HG03439 (cell line): ENCODE results near the gene DAAM1.

Experiments
- ATAC-seq: cut with Tn5 transposase; IDR thresholded peaks from one replicate; pipeline ENCODE4 v1.9.1; 2021; ENCODE audit warnings: mild to moderate bottlenecking, moderate library complexity; ENCODE audit not compliant: unreplicated experiment

Gene DAAM1

GRCh38 chr14:59253527-59253926 lies 65.1 kb downstream of the DAAM1 start:
- ATAC-seq = no peak

- no peak for ATAC-seq
Measured at GRCh38 chr14:59254146-59254910, 65.9 kb downstream of the DAAM1 start.

GRCh38 chr14:59254911-59255545 lies 66.6 kb downstream of the DAAM1 start:
- no peak for ATAC-seq

- no peak for ATAC-seq
Measured at GRCh38 chr14:59256331-59256730, 67.9 kb downstream of the DAAM1 start.

GRCh38 chr14:59261334-59261733 lies 72.9 kb downstream of the DAAM1 start:
- ATAC-seq = no peak

- ATAC-seq = no peak
Measured at GRCh38 chr14:59262717-59263454, 74.4 kb downstream of the DAAM1 start.

GRCh38 chr14:59265808-59266207 lies 77.3 kb downstream of the DAAM1 start:
- ATAC-seq = no peak

GRCh38 chr14:59267046-59267445 lies 78.6 kb downstream of the DAAM1 start:
- ATAC-seq = no peak

GRCh38 chr14:59268011-59268410 lies 79.5 kb downstream of the DAAM1 start:
- no peak for ATAC-seq

- no peak for ATAC-seq
Measured at GRCh38 chr14:59268858-59269257, 80.4 kb downstream of the DAAM1 start.

GRCh38 chr14:59269466-59269865 lies 81.0 kb downstream of the DAAM1 start:
- ATAC-seq = no peak

- no peak for ATAC-seq
Measured at GRCh38 chr14:59271256-59271655, 82.8 kb downstream of the DAAM1 start.

GRCh38 chr14:59271734-59272133 lies 83.3 kb downstream of the DAAM1 start:
- ATAC-seq = no peak

GRCh38 chr14:59272633-59273032 lies 84.2 kb downstream of the DAAM1 start:
- ATAC-seq = no peak

- ATAC-seq = no peak
Measured at GRCh38 chr14:59273737-59274136, 85.3 kb downstream of the DAAM1 start.

- ATAC-seq = peak; percentile 45
Measured at GRCh38 chr14:59274991-59275391, 86.5 kb downstream of the DAAM1 start.

- peak; percentile 84 for ATAC-seq
Measured at GRCh38 chr14:59275668-59276067, 87.2 kb downstream of the DAAM1 start.

- ATAC-seq = no peak
Measured at GRCh38 chr14:59276235-59276634, 87.8 kb downstream of the DAAM1 start.

GRCh38 chr14:59277659-59278058 lies 89.2 kb downstream of the DAAM1 start:
- ATAC-seq = no peak

- no peak for ATAC-seq
Measured at GRCh38 chr14:59278111-59278510, 89.6 kb downstream of the DAAM1 start.

- no peak for ATAC-seq
Measured at GRCh38 chr14:59280961-59281360, 92.5 kb downstream of the DAAM1 start.
